Astrocyte (in vitro differentiated cells and primary cell): ENCODE data around the gene ODR4. TPM values are rescaled to one million over a fixed set of nuclear protein-coding genes. Genes with fewer than 3 reads are reported as not detected.
"Not testable (repeated sequence)": the region's sequence is repeated elsewhere in the genome, so short reads cannot be mapped to it uniquely, and the experiment has no call there.

Experiments
- DNase-seq: peaks from one replicate; pipeline ENCODE4 v3.0.0-alpha.2; 2010; ENCODE audit warnings: low read depth
- FAIRE-seq: peaks from 2 replicates; lab custom pipeline; 2011; peaks lifted over from hg19 to GRCh38; lab: Jason Lieb, UNC
- H2AFZ ChIP-seq: 2 replicates; pipeline ENCODE4 v1.6.0; 2012; ENCODE audit warnings: low read depth, low read length, inconsistent platforms
- H3K27ac ChIP-seq: 2 replicates; pipeline ENCODE4 v1.5.1; 2011; ENCODE audit warnings: low read depth, low read length, inconsistent platforms
- H3K27me3 ChIP-seq: 2 replicates; pipeline ENCODE4 v1.6.0; 2011; ENCODE audit warnings: low read length, inconsistent platforms; ENCODE audit not compliant: insufficient read depth
- H3K36me3 ChIP-seq: 2 replicates; pipeline ENCODE4 v1.5.1; 2011; ENCODE audit warnings: low read length, inconsistent platforms; ENCODE audit not compliant: insufficient read depth
- H3K4me1 ChIP-seq: 2 replicates; pipeline ENCODE4 v1.5.1; 2011; ENCODE audit warnings: low read length, inconsistent platforms; ENCODE audit not compliant: insufficient read depth
- H3K4me2 ChIP-seq: 2 replicates; pipeline ENCODE4 v1.6.0; 2012; ENCODE audit warnings: low read length, inconsistent platforms
- H3K4me3 ChIP-seq: 2 replicates; pipeline ENCODE4 v1.5.1; 2011; ENCODE audit warnings: low read depth, mild to moderate bottlenecking, low read length, inconsistent platforms; ENCODE audit not compliant: insufficient read depth
- H3K79me2 ChIP-seq: 2 replicates; pipeline ENCODE4 v1.6.0; 2012; ENCODE audit warnings: mild to moderate bottlenecking, low read length, inconsistent platforms; ENCODE audit not compliant: insufficient read depth
- H3K9ac ChIP-seq: 2 replicates; pipeline ENCODE4 v1.6.0; 2012; ENCODE audit warnings: mild to moderate bottlenecking, low read length, inconsistent platforms
- H3K9me3 ChIP-seq: 2 replicates; pipeline ENCODE4 v1.5.1; 2012; ENCODE audit warnings: low read depth, mild to moderate bottlenecking, low read length, inconsistent platforms; ENCODE audit not compliant: insufficient read depth
- H4K20me1 ChIP-seq: 2 replicates; pipeline ENCODE4 v1.6.0; 2012; ENCODE audit warnings: low read length, inconsistent platforms; ENCODE audit not compliant: insufficient read depth
- H3K27ac Mint-ChIP-seq: one replicate; pipeline ENCODE4 v1.8.0; 2021; ENCODE audit warnings: mild to moderate bottlenecking, mixed read lengths; ENCODE audit not compliant: unreplicated experiment
- H3K27me3 Mint-ChIP-seq: one replicate; pipeline ENCODE4 v1.8.0; 2021; ENCODE audit warnings: low read depth, mixed read lengths; ENCODE audit not compliant: unreplicated experiment
- H3K36me3 Mint-ChIP-seq: one replicate; pipeline ENCODE4 v1.8.0; 2021; ENCODE audit warnings: low read depth, mixed read lengths; ENCODE audit not compliant: unreplicated experiment
- H3K4me1 Mint-ChIP-seq: one replicate; pipeline ENCODE4 v1.8.0; 2021; ENCODE audit warnings: low read depth, mixed read lengths; ENCODE audit not compliant: unreplicated experiment
- H3K4me3 Mint-ChIP-seq: one replicate; pipeline ENCODE4 v1.8.0; 2021; ENCODE audit warnings: mild to moderate bottlenecking, moderate library complexity, mixed read lengths; ENCODE audit not compliant: unreplicated experiment
- H3K9me3 Mint-ChIP-seq: one replicate; pipeline ENCODE4 v1.8.0; 2021; ENCODE audit warnings: mild to moderate bottlenecking, mixed read lengths; ENCODE audit not compliant: unreplicated experiment
- CTCF ChIP-seq: IDR thresholded peaks from 2 replicates; pipeline ENCODE4 v1.5.1; 2011; ENCODE audit warnings: low read depth, mild to moderate bottlenecking, inconsistent platforms, low read length, moderate library complexity; ENCODE audit not compliant: insufficient read depth
- EZH2 ChIP-seq: IDR thresholded peaks from 2 replicates; pipeline ENCODE4 v1.6.1; 2012; ENCODE audit warnings: mild to moderate bottlenecking, low read length, inconsistent platforms; ENCODE audit not compliant: insufficient read depth
- total RNA-seq: library from RNA; stranded (reverse); gene quantifications from 2 replicates; pipeline ENCODE4 v1.2.1, GENCODE V29; 2021

ODR4 gene
- total RNA-seq, 1 donor from 2014 or later: 22.1 TPM

- Histone ChIP-seq H4K20me1 (no peaks in the 10 kb centered on the region), H3K9me3 (no peaks in the 10 kb centered on the region), H3K79me2 (no peaks in the 10 kb centered on the region), H3K4me3 (no peak within 1 kb of the TSS), H3K27ac (no peak within 1 kb of the TSS), H3K9ac (no peak within 1 kb of the TSS), H2AFZ (no peak within 1 kb of the TSS), H3K4me1 (no peaks in the 10 kb centered on the region), H3K4me2 (no peak within 1 kb of the TSS), H3K27me3 (no peaks in the 10 kb centered on the region), H3K36me3 (no peaks in the 10 kb centered on the region)
- TF ChIP-seq EZH2: no peak
- no peak for TF ChIP-seq CTCF
- H3K27ac Mint-ChIP-seq: no peak within 1 kb of the TSS
- no peak within 1 kb of the TSS for H3K4me3 Mint-ChIP-seq
- H3K4me1 Mint-ChIP-seq: no peaks in the 10 kb centered on the region
- DNase-seq (no peak), FAIRE-seq (no peak)
- no peaks in the 10 kb centered on the region for H3K36me3 Mint-ChIP-seq
- H3K9me3 Mint-ChIP-seq: no peaks in the 10 kb centered on the region
- no peaks in the 10 kb centered on the region for H3K27me3 Mint-ChIP-seq
Measured at GRCh38 chr1:186461014-186461413, 85.4 kb downstream of the ODR4 start, which contains the start of gene PDC. TSS of gene PDC (minus strand) at chr1:186461114. CDS start at chr1:186449459, 11,655 bp downstream.

GRCh38 chr1:186463511-186463910 lies 87.9 kb downstream of the ODR4 start:
- TF ChIP-seq CTCF (no peak), EZH2 (no peak)
- Mint-ChIP-seq H3K9me3 (no peaks in the 10 kb centered on the region), H3K4me3 (no peak overlapping the region), H3K27ac (no peak overlapping the region), H3K27me3 (no peaks in the 10 kb centered on the region), H3K36me3 (no peaks in the 10 kb centered on the region), H3K4me1 (no peaks in the 10 kb centered on the region)
- Histone ChIP-seq H2AFZ (no peak overlapping the region), H3K79me2 (no peaks in the 10 kb centered on the region), H3K27ac (no peak overlapping the region), H3K27me3 (no peaks in the 10 kb centered on the region), H3K4me1 (no peaks in the 10 kb centered on the region), H3K4me2 (no peak overlapping the region), H4K20me1 (no peaks in the 10 kb centered on the region), H3K36me3 (no peaks in the 10 kb centered on the region), H3K4me3 (no peak overlapping the region), H3K9me3 (no peaks in the 10 kb centered on the region), H3K9ac (no peak overlapping the region)
- DNase-seq (no peak), FAIRE-seq (no peak)

GRCh38 chr1:186463926-186464325 lies 88.3 kb downstream of the ODR4 start:
- H3K36me3 ChIP-seq: no peaks in the 10 kb centered on the region
- no peaks in the 10 kb centered on the region for H3K4me1 ChIP-seq
- no peak for FAIRE-seq
- no peak overlapping the region for H2AFZ ChIP-seq
- no peaks in the 10 kb centered on the region for H3K79me2 ChIP-seq
- no peak overlapping the region for H3K4me3 ChIP-seq
- no peaks in the 10 kb centered on the region for H3K27me3 ChIP-seq
- no peak overlapping the region for H3K9ac ChIP-seq
- H4K20me1 ChIP-seq: no peaks in the 10 kb centered on the region
- H3K27ac ChIP-seq: no peak overlapping the region
- no peaks in the 10 kb centered on the region for H3K9me3 ChIP-seq
- no peaks in the 10 kb centered on the region for H3K9me3 Mint-ChIP-seq
- H3K27me3 Mint-ChIP-seq: no peaks in the 10 kb centered on the region
- no peak for TF ChIP-seq EZH2
- no peak for TF ChIP-seq CTCF
- no peak overlapping the region for H3K4me2 ChIP-seq
- no peak overlapping the region for H3K27ac Mint-ChIP-seq
- DNase-seq: no peak
- H3K4me3 Mint-ChIP-seq: no peak overlapping the region
- no peaks in the 10 kb centered on the region for H3K36me3 Mint-ChIP-seq
- no peaks in the 10 kb centered on the region for H3K4me1 Mint-ChIP-seq

GRCh38 chr1:186465491-186465890 lies 89.9 kb downstream of the ODR4 start:
- not testable (repeated sequence) for H3K4me3 ChIP-seq, H3K4me1 Mint-ChIP-seq, H3K27me3 Mint-ChIP-seq, H3K27me3 ChIP-seq, H3K9ac ChIP-seq, H3K4me1 ChIP-seq, DNase-seq, H3K36me3 ChIP-seq, H3K4me3 Mint-ChIP-seq, H3K9me3 ChIP-seq, H3K27ac Mint-ChIP-seq, H3K27ac ChIP-seq, H4K20me1 ChIP-seq, H2AFZ ChIP-seq, H3K4me2 ChIP-seq, H3K79me2 ChIP-seq, FAIRE-seq, H3K9me3 Mint-ChIP-seq, H3K36me3 Mint-ChIP-seq
